HL-60 (cell line): ENCODE measurements around the gene NAALADL1.

ENCODE experiments used
- GABPA ChIP-seq: IDR thresholded peaks from 2 replicates; pipeline ENCODE4 v1.6.1; 2012; ENCODE audit warnings: low read depth
- POLR2AphosphoS5 ChIP-seq: IDR thresholded peaks from 2 replicates; pipeline ENCODE4 v1.6.1; 2012; ENCODE audit warnings: low read depth
- REST ChIP-seq: IDR thresholded peaks from 2 replicates; pipeline ENCODE4 v1.6.1; 2012; ENCODE audit warnings: low read depth; ENCODE audit not compliant: insufficient replicate concordance
- SPI1 ChIP-seq: IDR thresholded peaks from 2 replicates; pipeline ENCODE4 v1.6.1; 2012; ENCODE audit warnings: low read depth, mild to moderate bottlenecking, borderline replicate concordance
- TF ChIP-seq, protein P1 (sequence below): IDR thresholded peaks from one replicate; pipeline ENCODE4 v1.5.1; 2011; ENCODE audit warnings: low read length, control low read depth, inconsistent platforms; ENCODE audit not compliant: insufficient read depth

DNA sequence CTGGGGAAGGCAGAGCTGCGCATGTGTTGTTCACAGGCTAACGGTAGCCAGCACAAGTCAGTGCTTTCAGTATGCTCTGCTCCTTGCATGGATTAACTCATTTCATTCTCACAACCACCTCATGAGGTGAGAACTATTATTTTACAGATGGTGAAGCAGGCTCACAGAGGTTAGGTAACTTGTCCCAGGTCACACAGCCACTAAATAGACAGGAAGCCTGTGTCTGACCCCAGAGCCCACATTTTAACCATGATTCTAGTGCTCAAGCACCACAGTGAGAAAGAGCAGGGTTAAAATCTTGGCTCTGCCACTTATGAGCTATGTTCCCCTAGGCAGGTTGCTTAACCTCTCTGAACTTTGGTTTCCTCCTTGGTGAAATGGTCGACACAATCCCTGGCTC is 37.4 kb downstream of the NAALADL1 start:
- TF ChIP-seq, protein P1, sequence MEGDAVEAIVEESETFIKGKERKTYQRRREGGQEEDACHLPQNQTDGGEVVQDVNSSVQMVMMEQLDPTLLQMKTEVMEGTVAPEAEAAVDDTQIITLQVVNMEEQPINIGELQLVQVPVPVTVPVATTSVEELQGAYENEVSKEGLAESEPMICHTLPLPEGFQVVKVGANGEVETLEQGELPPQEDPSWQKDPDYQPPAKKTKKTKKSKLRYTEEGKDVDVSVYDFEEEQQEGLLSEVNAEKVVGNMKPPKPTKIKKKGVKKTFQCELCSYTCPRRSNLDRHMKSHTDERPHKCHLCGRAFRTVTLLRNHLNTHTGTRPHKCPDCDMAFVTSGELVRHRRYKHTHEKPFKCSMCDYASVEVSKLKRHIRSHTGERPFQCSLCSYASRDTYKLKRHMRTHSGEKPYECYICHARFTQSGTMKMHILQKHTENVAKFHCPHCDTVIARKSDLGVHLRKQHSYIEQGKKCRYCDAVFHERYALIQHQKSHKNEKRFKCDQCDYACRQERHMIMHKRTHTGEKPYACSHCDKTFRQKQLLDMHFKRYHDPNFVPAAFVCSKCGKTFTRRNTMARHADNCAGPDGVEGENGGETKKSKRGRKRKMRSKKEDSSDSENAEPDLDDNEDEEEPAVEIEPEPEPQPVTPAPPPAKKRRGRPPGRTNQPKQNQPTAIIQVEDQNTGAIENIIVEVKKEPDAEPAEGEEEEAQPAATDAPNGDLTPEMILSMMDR: no peak
- no peak for TF ChIP-seq GABPA
- TF ChIP-seq SPI1: no peak
- no peak for TF ChIP-seq POLR2AphosphoS5
- TF ChIP-seq REST: no peak
